HCT116 (cell line): ENCODE results near the gene UMPS. TPM values are rescaled to one million over a fixed set of nuclear protein-coding genes. Genes with fewer than 3 reads are reported as not detected.

Source experiments
- ATAC-seq: fragments of 200-7000 bp; cut with Tn5 transposase; 2 replicates; pipeline ENCODE4 v1.9.1; 2020; ENCODE audit warnings: mild to moderate bottlenecking, moderate library complexity
- BruUV-seq: library from RNA; stranded (reverse); fragments of 400-500 nt; replicated peaks from 2 replicates; lab custom pipeline; 2021; lab: Mats Ljungman, UMichigan
- CTCF ChIA-PET: fragments of 300-600 bp; sonication (Branson Sonifier 250); formaldehyde crosslinking; loops from one replicate; lab custom pipeline; 2021; ENCODE audit warnings: antibody characterized with exemption; lab: Charles Lee
- POLR2A ChIA-PET: fragments of 300-600, 350-600 bp; sonication (Branson Sonifier 250); formaldehyde crosslinking; loops from one replicate; lab custom pipeline; 2021; ENCODE audit warnings: antibody characterized with exemption; lab: Charles Lee
- RAD21 ChIA-PET, 2 experiments: fragments of 300-600 bp; sonication (Branson Sonifier 250); formaldehyde crosslinking; loops; one replicate each; lab custom pipeline; 2023; ENCODE audit warnings: low total read pairs in 2 of 2; ENCODE audit not compliant: uncharacterized antibody in 2 of 2, unreplicated experiment in 2 of 2, low non-redundant PET in 1 of 2; lab: Charles Lee
- DNase-seq: peaks from one replicate; pipeline ENCODE4 v3.0.0-alpha.2; 2010; ENCODE audit warnings: low read depth, low spot score
- H2AFZ ChIP-seq: fragments of 200-600 bp; shearing (Covaris generic), sonication (generic); 2 replicates; pipeline ENCODE4 v1.6.1; 2017; ENCODE audit warnings: low read depth, mixed run types, mixed read lengths, antibody characterized with exemption, low read length; ENCODE audit not compliant: poor library complexity, severe bottlenecking
- H3K27ac ChIP-seq: 2 replicates; pipeline ENCODE4 v1.5.1; 2012; ENCODE audit warnings: low read depth, low read length
- H3K27me3 ChIP-seq: fragments of 200-600 bp; sonication (generic); 2 replicates; pipeline ENCODE4 v1.6.1; 2016; ENCODE audit warnings: mixed run types, low read length, mixed read lengths; ENCODE audit not compliant: insufficient read depth
- H3K36me3 ChIP-seq, 2 experiments: fragments of 200-500 bp in 1 of 2; fragments of 200-600 bp in 1 of 2; sonication (Bioruptor generic) in 1 of 2; sonication (generic) in 1 of 2; 2 replicates each; pipeline versions ENCODE4 v1.5.1 to v1.6.1; 2014 to 2016; ENCODE audit warnings: low read length in 2 of 2, inconsistent platforms in 1 of 2, mixed read lengths in 1 of 2, mixed run types in 1 of 2; ENCODE audit not compliant: insufficient read depth in 2 of 2, control insufficient read depth in 1 of 2
- H3K4me1 ChIP-seq, 2 experiments: fragments of 200-600 bp in 1 of 2; sonication (generic) in 1 of 2; 2 replicates each; pipeline versions ENCODE4 v1.5.1 to v1.6.1; 2012 to 2017; ENCODE audit warnings: low read length in 2 of 2, inconsistent platforms in 1 of 2, mild to moderate bottlenecking in 1 of 2, mixed read lengths in 1 of 2, mixed run types in 1 of 2, moderate library complexity in 1 of 2; ENCODE audit not compliant: insufficient read depth in 2 of 2, control insufficient read depth in 1 of 2
- H3K4me2 ChIP-seq: fragments of 200-600 bp; sonication (generic); 2 replicates; pipeline ENCODE4 v1.6.1; 2017; ENCODE audit warnings: mixed run types, low read length, mixed read lengths
- H3K4me3 ChIP-seq, 2 experiments: fragments of 200-600 bp in 1 of 2; sonication (generic) in 1 of 2; replicated peaks in 1 of 2; 2 replicates each; pipeline ENCODE4 v1.5.1; 2011 to 2016; ENCODE audit warnings: low read length in 2 of 2, control low read depth in 1 of 2, low read depth in 1 of 2, mild to moderate bottlenecking in 1 of 2, mixed read lengths in 1 of 2, mixed run types in 1 of 2
- H3K79me2 ChIP-seq: fragments of 200-600 bp; sonication (generic); 2 replicates; pipeline ENCODE4 v1.6.1; 2017; ENCODE audit warnings: mild to moderate bottlenecking, mixed run types, low read length, moderate library complexity, mixed read lengths; ENCODE audit not compliant: insufficient read depth
- H3K9ac ChIP-seq: fragments of 200-600 bp; sonication (generic); 2 replicates; pipeline ENCODE4 v1.6.1; 2016; ENCODE audit warnings: low read length, mixed read lengths
- H3K9me2 ChIP-seq: fragments of 200-600 bp; sonication (generic), shearing (Covaris generic); 2 replicates; pipeline ENCODE4 v1.6.1; 2017; ENCODE audit warnings: mixed run types, mild to moderate bottlenecking, moderate library complexity; ENCODE audit not compliant: insufficient read depth
- H3K9me3 ChIP-seq, 2 experiments: fragments of 200-500 bp in 1 of 2; fragments of 200-600 bp in 1 of 2; sonication (Bioruptor generic) in 1 of 2; sonication (generic) in 1 of 2; 2 replicates each; pipeline ENCODE4 v1.6.1; 2014 to 2017; ENCODE audit warnings: low read length in 2 of 2, mixed read lengths in 2 of 2, inconsistent platforms in 1 of 2, low read depth in 1 of 2, mild to moderate bottlenecking in 1 of 2, mixed run types in 1 of 2, moderate library complexity in 1 of 2; ENCODE audit not compliant: control insufficient read depth in 1 of 2, insufficient read depth in 1 of 2
- H4K20me1 ChIP-seq: fragments of 200-600 bp; sonication (generic), shearing (Covaris generic); 2 replicates; pipeline ENCODE4 v1.6.1; 2017; ENCODE audit warnings: mixed run types, mild to moderate bottlenecking, moderate library complexity; ENCODE audit not compliant: insufficient read depth
- CEBPB ChIP-seq: IDR thresholded peaks from 2 replicates; pipeline ENCODE4 v1.6.1; 2012; ENCODE audit warnings: low read depth
- JUND ChIP-seq: IDR thresholded peaks from 2 replicates; pipeline ENCODE4 v1.6.1; 2012
- POLR2AphosphoS5 ChIP-seq: IDR thresholded peaks from 2 replicates; pipeline ENCODE4 v1.6.1; 2011; ENCODE audit warnings: mild to moderate bottlenecking, low read depth, low read length, moderate library complexity
- RAD21 ChIP-seq: IDR thresholded peaks from 2 replicates; pipeline ENCODE4 v1.6.1; 2012; ENCODE audit warnings: low read depth, mild to moderate bottlenecking
- REST ChIP-seq: IDR thresholded peaks from 2 replicates; pipeline ENCODE4 v1.6.1; 2012; ENCODE audit warnings: low read depth
- SIN3A ChIP-seq: IDR thresholded peaks from 2 replicates; pipeline ENCODE4 v1.6.1; 2012; ENCODE audit warnings: low read depth
- SRF ChIP-seq: IDR thresholded peaks from 2 replicates; pipeline ENCODE4 v1.6.1; 2012; ENCODE audit warnings: low read depth
- YY1 ChIP-seq: IDR thresholded peaks from 2 replicates; pipeline ENCODE4 v1.6.1; 2011; ENCODE audit warnings: low read length, low read depth, moderate library complexity, mild to moderate bottlenecking; ENCODE audit not compliant: insufficient replicate concordance; ENCODE audit errors: extremely low read depth
- ZFX ChIP-seq: fragments of 450-650 bp; IDR thresholded peaks from 2 replicates; pipeline ENCODE4 v1.6.1; 2017
- ZNF274 ChIP-seq: fragments of 200-500 bp; sonication (Bioruptor generic); IDR thresholded peaks from 2 replicates; pipeline ENCODE4 v1.6.1; 2014; ENCODE audit warnings: mild to moderate bottlenecking, low read depth, low read length, inconsistent platforms
- intact Hi-C: fragments of 100-400 bp; cut with micrococcal nuclease; formaldehyde crosslinking; loops from 2 replicates; pipeline ENCODE4 v1.10.0; 2022
- total RNA-seq: library from RNA; stranded (reverse); gene quantifications from one replicate; pipeline ENCODE4 v1.2.1, GENCODE V29; 2021; ENCODE audit not compliant: unreplicated experiment
- TF ChIP-seq, protein P1 (sequence below), 3 experiments: fragments of 200-600 bp in 1 of 3; sonication (generic) in 1 of 3; IDR thresholded peaks in 2 of 3; conservative IDR thresholded peaks in 1 of 3; 2 replicates each; pipeline ENCODE4 v1.5.1; 2012 to 2017; ENCODE audit warnings: low read depth in 2 of 3, low read length in 2 of 3, antibody characterized with exemption in 1 of 3, borderline replicate concordance in 1 of 3, control low read depth in 1 of 3, mild to moderate bottlenecking in 1 of 3, mixed read lengths in 1 of 3, mixed run types in 1 of 3, moderate library complexity in 1 of 3; ENCODE audit not compliant: insufficient read depth in 1 of 3
- TF ChIP-seq, protein P2 (sequence below): IDR thresholded peaks from 2 replicates; pipeline ENCODE4 v1.6.1; 2011; ENCODE audit warnings: mild to moderate bottlenecking, low read length, moderate library complexity; ENCODE audit not compliant: insufficient replicate concordance; ENCODE audit errors: extremely low read depth

The UMPS gene
- total RNA-seq, 1 experiment from 2014 or later = 41.3 TPM

GRCh38 chr3:124771083-124771445, 40.8 kb downstream of the UMPS start (continued):
- TF ChIP-seq, protein P1, sequence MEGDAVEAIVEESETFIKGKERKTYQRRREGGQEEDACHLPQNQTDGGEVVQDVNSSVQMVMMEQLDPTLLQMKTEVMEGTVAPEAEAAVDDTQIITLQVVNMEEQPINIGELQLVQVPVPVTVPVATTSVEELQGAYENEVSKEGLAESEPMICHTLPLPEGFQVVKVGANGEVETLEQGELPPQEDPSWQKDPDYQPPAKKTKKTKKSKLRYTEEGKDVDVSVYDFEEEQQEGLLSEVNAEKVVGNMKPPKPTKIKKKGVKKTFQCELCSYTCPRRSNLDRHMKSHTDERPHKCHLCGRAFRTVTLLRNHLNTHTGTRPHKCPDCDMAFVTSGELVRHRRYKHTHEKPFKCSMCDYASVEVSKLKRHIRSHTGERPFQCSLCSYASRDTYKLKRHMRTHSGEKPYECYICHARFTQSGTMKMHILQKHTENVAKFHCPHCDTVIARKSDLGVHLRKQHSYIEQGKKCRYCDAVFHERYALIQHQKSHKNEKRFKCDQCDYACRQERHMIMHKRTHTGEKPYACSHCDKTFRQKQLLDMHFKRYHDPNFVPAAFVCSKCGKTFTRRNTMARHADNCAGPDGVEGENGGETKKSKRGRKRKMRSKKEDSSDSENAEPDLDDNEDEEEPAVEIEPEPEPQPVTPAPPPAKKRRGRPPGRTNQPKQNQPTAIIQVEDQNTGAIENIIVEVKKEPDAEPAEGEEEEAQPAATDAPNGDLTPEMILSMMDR (IDR thresholded peaks at IDR 0.05 in 2 of 3, conservative IDR thresholded peaks at IDR 0.05 in 1 of 3; ENCODE audit: borderline replicate concordance in 1 of 3, insufficient read depth in 1 of 3, low read depth in 2 of 3, low read length in 2 of 3) = no peak
- TF ChIP-seq JUND (no peak), YY1 (no peak), RAD21 (no peak), ZFX (no peak), SIN3A (no peak), CEBPB (no peak), POLR2AphosphoS5 (no peak)
- TF ChIP-seq, protein P2, sequence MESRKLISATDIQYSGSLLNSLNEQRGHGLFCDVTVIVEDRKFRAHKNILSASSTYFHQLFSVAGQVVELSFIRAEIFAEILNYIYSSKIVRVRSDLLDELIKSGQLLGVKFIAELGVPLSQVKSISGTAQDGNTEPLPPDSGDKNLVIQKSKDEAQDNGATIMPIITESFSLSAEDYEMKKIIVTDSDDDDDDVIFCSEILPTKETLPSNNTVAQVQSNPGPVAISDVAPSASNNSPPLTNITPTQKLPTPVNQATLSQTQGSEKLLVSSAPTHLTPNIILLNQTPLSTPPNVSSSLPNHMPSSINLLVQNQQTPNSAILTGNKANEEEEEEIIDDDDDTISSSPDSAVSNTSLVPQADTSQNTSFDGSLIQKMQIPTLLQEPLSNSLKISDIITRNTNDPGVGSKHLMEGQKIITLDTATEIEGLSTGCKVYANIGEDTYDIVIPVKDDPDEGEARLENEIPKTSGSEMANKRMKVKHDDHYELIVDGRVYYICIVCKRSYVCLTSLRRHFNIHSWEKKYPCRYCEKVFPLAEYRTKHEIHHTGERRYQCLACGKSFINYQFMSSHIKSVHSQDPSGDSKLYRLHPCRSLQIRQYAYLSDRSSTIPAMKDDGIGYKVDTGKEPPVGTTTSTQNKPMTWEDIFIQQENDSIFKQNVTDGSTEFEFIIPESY = no peak

DNA sequence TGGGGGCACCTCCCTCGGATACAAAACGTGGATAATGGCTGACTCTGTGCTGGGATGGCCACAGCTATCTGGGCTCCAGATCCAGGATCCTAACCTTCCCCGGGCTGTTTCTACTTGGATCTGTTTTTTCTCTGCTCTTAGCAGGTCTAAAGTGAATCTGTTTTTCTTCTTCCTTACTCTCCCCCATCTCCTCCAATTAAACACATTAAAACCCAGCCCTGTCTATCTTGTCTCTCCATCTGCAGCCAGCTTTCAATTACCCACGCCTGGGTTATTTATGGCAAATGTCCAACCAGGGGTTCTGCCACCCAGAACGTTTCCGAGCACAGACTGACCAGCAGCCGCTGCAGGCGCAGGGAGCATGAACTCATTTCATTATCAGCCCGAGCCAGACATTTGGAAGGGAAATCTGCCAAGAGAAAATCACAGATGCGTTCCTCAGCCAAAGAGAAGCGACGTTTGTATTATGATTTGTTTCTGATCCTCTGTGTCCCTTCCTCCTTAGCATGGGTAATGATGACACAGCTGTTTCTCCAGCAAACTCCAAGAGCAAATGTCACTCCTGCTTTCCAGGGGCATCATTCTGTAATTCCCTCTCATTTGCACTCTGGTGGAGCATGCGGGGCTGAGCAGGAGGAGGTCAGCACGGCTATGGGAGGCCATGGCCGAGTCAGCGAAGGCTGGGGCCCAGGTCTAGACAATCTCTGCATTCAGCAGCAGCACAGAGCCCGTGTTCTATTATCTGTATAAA, 42.0 kb downstream of the UMPS start:
- Histone ChIP-seq H4K20me1 (no peaks in the 10 kb centered on the region), H3K4me2 (no peak overlapping the region), H3K4me1 (peaks cover 10 to 20% of the 10 kb centered on the region in 2 experiments), H3K9me2 (no peaks in the 10 kb centered on the region), H3K79me2 (no peaks in the 10 kb centered on the region), H3K9me3 (no peaks in the 10 kb centered on the region), H3K27me3 (no peaks in the 10 kb centered on the region), H3K9ac (no peak overlapping the region), H3K36me3 (peaks cover 0 to 5% of the 10 kb centered on the region in 2 experiments; a peak in 1 of 4 replicates), H2AFZ (no peak overlapping the region), H3K4me3 (no peak overlapping the region), H3K27ac (no peak overlapping the region)
- RAD21 ChIA-PET = no interaction called here
- TF ChIP-seq SRF (no peak), ZNF274 (no peak), JUND (no peak), REST (no peak), CEBPB (no peak)
- TF ChIP-seq, protein P2 = no peak
- ATAC-seq (no peak), DNase-seq (no peak)
- intact Hi-C loops = no loop called here
- CTCF ChIA-PET = interaction anchor here (5.6 kb wide), 1 partner anchor 129 kb away, joined by 35 read pairs; no protein-coding TSS in a partner anchor
- POLR2A ChIA-PET = no interaction called here
- no TSS peak for BruUV-seq
